Gastrocnemius medialis (tissue), 4 donors: ENCODE results near the gene SNF8.

Experiments used
- POLR2A ChIP-seq, 2 donors: fragments of 450-650 bp; IDR thresholded peaks; one replicate each; pipeline ENCODE4 v1.6.1; 2017; ENCODE audit warnings: antibody characterized with exemption in 2 of 2, mild to moderate bottlenecking in 2 of 2, moderate library complexity in 2 of 2
- TF ChIP-seq, protein P1 (sequence below), 5 experiments: fragments of 450-650 bp in 3 of 5; fragments of 200-600 bp in 2 of 5; sonication (generic) in 2 of 5; IDR thresholded peaks in 4 of 5; conservative IDR thresholded peaks in 1 of 5; 1 replicate in 4 of 5; 2 replicates in 1 of 5; pipeline ENCODE4 v1.5.1; 2016 to 2019; ENCODE audit warnings: antibody characterized with exemption in 5 of 5, mild to moderate bottlenecking in 3 of 5, moderate library complexity in 3 of 5

DNA sequence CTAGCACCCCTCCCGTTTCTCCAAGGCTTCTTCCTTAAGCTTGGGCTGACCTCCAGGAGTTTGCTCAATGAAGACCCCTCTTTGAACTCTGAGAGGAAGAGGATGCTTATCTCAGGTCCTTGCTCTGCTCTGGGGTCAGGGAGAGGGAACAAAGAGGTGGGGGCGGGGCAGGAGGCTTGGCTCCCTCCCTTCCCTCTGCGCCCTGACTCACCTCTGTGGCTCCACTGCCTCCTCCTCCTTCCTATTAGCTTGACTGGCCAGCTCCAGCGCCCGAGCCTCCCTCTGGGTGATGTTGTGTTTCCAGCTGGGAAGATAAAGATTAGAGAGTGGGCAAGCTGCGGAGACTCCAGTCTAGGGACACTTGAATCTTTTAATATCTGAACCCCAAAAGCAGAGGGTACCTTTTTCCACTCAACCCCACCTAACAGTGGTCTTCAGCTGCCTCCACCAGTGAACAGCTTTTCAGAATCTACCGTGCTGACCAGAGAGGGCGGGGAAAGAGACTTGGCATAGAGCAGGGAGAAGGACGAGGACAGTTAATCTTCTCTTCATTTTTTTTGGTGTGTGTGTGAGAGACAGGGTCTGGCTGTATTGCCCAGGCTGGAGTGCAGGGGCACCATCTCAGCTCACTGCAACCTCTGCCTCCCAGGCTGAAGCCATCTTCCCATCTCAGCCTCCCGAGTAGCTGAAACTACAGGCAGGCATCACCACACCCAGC lies 17.0 kb upstream of the SNF8 start:
- TF ChIP-seq, protein P1, sequence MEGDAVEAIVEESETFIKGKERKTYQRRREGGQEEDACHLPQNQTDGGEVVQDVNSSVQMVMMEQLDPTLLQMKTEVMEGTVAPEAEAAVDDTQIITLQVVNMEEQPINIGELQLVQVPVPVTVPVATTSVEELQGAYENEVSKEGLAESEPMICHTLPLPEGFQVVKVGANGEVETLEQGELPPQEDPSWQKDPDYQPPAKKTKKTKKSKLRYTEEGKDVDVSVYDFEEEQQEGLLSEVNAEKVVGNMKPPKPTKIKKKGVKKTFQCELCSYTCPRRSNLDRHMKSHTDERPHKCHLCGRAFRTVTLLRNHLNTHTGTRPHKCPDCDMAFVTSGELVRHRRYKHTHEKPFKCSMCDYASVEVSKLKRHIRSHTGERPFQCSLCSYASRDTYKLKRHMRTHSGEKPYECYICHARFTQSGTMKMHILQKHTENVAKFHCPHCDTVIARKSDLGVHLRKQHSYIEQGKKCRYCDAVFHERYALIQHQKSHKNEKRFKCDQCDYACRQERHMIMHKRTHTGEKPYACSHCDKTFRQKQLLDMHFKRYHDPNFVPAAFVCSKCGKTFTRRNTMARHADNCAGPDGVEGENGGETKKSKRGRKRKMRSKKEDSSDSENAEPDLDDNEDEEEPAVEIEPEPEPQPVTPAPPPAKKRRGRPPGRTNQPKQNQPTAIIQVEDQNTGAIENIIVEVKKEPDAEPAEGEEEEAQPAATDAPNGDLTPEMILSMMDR (IDR thresholded peaks at IDR 0.05 in 4 of 5, conservative IDR thresholded peaks at IDR 0.05 in 1 of 5) = no peak
- no peak for TF ChIP-seq POLR2A (IDR thresholded peaks at IDR 0.05)
